Hepatocyte (in vitro differentiated cells): ENCODE measurements around the gene ASB8.

Experiments used
- CTCF ChIP-seq: fragments of 200-600 bp; sonication (generic); IDR thresholded peaks from 2 replicates; pipeline ENCODE4 v1.5.1; 2016; ENCODE audit warnings: antibody characterized with exemption, mild to moderate bottlenecking; ENCODE audit not compliant: poor library complexity
- EZH2 ChIP-seq: fragments of 200-600 bp; sonication (generic); IDR thresholded peaks from 2 replicates; pipeline ENCODE4 v1.6.1; 2016; ENCODE audit warnings: antibody characterized with exemption, mild to moderate bottlenecking, borderline replicate concordance
- EZH2phosphoT487 ChIP-seq: fragments of 200-600 bp; sonication (generic); IDR thresholded peaks from one replicate; pipeline ENCODE4 v1.6.1; 2018; ENCODE audit warnings: antibody characterized with exemption, mild to moderate bottlenecking, low read depth, moderate library complexity; ENCODE audit not compliant: unreplicated experiment, severe bottlenecking

- TF ChIP-seq CTCF (no peak), EZH2 (no peak), EZH2phosphoT487 (no peak)
Measured at GRCh38 chr12:48202766-48203165, 45.5 kb upstream of the ASB8 start.
